OCI-LY7 (cell line): ENCODE measurements around the gene FRAT1. TPM values are rescaled to one million over a fixed set of nuclear protein-coding genes. Genes with fewer than 3 reads are reported as not detected.

ENCODE experiments used
- BruUV-seq: library from RNA; stranded (reverse); fragments of 400-500 nt; replicated peaks from 2 replicates; lab custom pipeline; 2021; lab: Mats Ljungman, UMichigan
- CTCF ChIA-PET: fragments of 300-600 bp; sonication (Branson Sonifier 250); formaldehyde crosslinking; loops from one replicate; lab custom pipeline; 2022; ENCODE audit warnings: antibody characterized with exemption; ENCODE audit not compliant: unreplicated experiment; lab: Charles Lee
- POLR2A ChIA-PET: fragments of 300-600 bp; sonication (Branson Sonifier 250); formaldehyde crosslinking; loops from one replicate; lab custom pipeline; 2022; ENCODE audit warnings: antibody characterized with exemption; lab: Charles Lee
- DNase-seq: peaks from one replicate; pipeline ENCODE4 v3.0.0-alpha.2; 2015; ENCODE audit warnings: low spot score
- H2AFZ ChIP-seq: fragments of 200-600 bp; sonication (generic), shearing (Covaris generic); 2 replicates; pipeline ENCODE4 v1.6.1; 2014; ENCODE audit warnings: mild to moderate bottlenecking, antibody characterized with exemption, low read length, moderate library complexity
- H3K27ac ChIP-seq: fragments of 200-600 bp; sonication (generic); 2 replicates; pipeline ENCODE4 v1.5.1; 2014; ENCODE audit warnings: mixed run types, low read depth, mild to moderate bottlenecking, moderate library complexity, low read length, inconsistent platforms; ENCODE audit not compliant: poor library complexity, severe bottlenecking
- H3K36me3 ChIP-seq: fragments of 200-600 bp; sonication (generic); 2 replicates; pipeline ENCODE4 v1.6.1; 2014; ENCODE audit warnings: mild to moderate bottlenecking, antibody characterized with exemption, low read length, moderate library complexity, mixed read lengths; ENCODE audit not compliant: insufficient read depth
- H3K4me1 ChIP-seq: fragments of 200-600 bp; sonication (generic); 2 replicates; pipeline ENCODE4 v1.5.1; 2014; ENCODE audit warnings: mild to moderate bottlenecking, low read length; ENCODE audit not compliant: insufficient read depth, poor library complexity, severe bottlenecking
- H3K4me2 ChIP-seq: fragments of 200-600 bp; sonication (generic); 2 replicates; pipeline ENCODE4 v1.6.1; 2014; ENCODE audit warnings: mild to moderate bottlenecking, low read length
- H3K4me3 ChIP-seq: fragments of 200-600 bp; sonication (generic); 2 replicates; pipeline ENCODE4 v1.5.1; 2014; ENCODE audit warnings: mild to moderate bottlenecking, low read depth, low read length; ENCODE audit not compliant: poor library complexity, severe bottlenecking
- H3K79me2 ChIP-seq: fragments of 200-600 bp; sonication (generic); 2 replicates; pipeline ENCODE4 v1.6.1; 2016; ENCODE audit warnings: low read depth, mild to moderate bottlenecking, low read length, moderate library complexity, mixed read lengths; ENCODE audit not compliant: insufficient read depth
- H3K9me2 ChIP-seq: fragments of 200-600 bp; sonication (generic); 2 replicates; pipeline ENCODE4 v1.6.1; 2016; ENCODE audit warnings: mild to moderate bottlenecking, low read length, mixed read lengths; ENCODE audit not compliant: insufficient read depth
- H3K9me3 ChIP-seq: fragments of 200-600 bp; sonication (generic); 2 replicates; pipeline ENCODE4 v1.6.1; 2014; ENCODE audit warnings: mild to moderate bottlenecking, mixed run types, low read length, mixed read lengths
- H4K20me1 ChIP-seq: fragments of 200-600 bp; sonication (generic); 2 replicates; pipeline ENCODE4 v1.6.1; 2014; ENCODE audit warnings: mild to moderate bottlenecking, antibody characterized with exemption, low read length, moderate library complexity, mixed read lengths; ENCODE audit not compliant: insufficient read depth
- EZH2phosphoT487 ChIP-seq: fragments of 200-600 bp; sonication (generic); IDR thresholded peaks from 2 replicates; pipeline ENCODE4 v1.6.1; 2018; ENCODE audit warnings: low read depth, borderline replicate concordance, mild to moderate bottlenecking, mixed run types, antibody characterized with exemption, low read length, moderate library complexity, mixed read lengths
- intact Hi-C: fragments of 100-400 bp; cut with micrococcal nuclease; formaldehyde crosslinking; loops from one replicate; pipeline ENCODE4 v1.10.0; 2022; ENCODE audit not compliant: unreplicated experiment
- total RNA-seq, 2 experiments: library from RNA; depleted of rRNA in 1 of 2; stranded (reverse); fragments of >200 nt in 1 of 2; shearing (Covaris generic) in 1 of 2; gene quantifications; 2 replicates each; pipeline ENCODE4 v1.2.3, GENCODE V29; 2014 to 2022
- TF ChIP-seq, protein P1 (sequence below): fragments of 200-600 bp; sonication (generic); conservative IDR thresholded peaks from 2 replicates; pipeline ENCODE4 v1.5.1; 2014; ENCODE audit warnings: mild to moderate bottlenecking, antibody characterized with exemption, low read length, moderate library complexity, mixed read lengths

FRAT1 gene
- total RNA-seq, 2 experiments from 2014 or later, result 7.0 to 12.2 TPM

DNA sequence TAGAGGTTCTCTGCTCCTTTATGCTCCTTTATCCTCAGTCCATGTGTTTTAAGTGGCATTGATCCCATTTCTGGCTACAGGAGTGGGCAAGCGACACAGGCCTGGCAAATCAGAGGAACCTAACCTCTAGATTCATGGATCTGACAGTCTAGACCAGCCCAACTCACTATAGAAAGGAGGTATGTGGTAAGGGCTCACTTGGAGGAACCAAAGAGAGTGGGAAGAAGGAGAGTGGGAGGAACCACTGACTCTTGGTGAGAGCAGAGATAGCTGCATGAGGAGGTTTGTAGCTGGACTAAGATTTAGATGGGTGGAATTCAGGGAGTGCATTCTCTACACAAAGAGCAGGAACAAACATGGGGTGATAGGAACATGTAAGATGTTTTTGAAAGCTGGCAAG lies 11.6 kb upstream of the FRAT1 start:
- Histone ChIP-seq H3K4me1 (no peaks in the 10 kb centered on the region), H3K4me2 (no peak overlapping the region), H3K9me2 (no peaks in the 10 kb centered on the region), H3K4me3 (no peak overlapping the region), H3K36me3 (no peaks in the 10 kb centered on the region), H3K27ac (no peak overlapping the region), H3K9me3 (no peaks in the 10 kb centered on the region), H4K20me1 (no peaks in the 10 kb centered on the region), H3K79me2 (no peaks in the 10 kb centered on the region), H2AFZ (no peak overlapping the region)
- ChIA-PET POLR2A (interaction anchor here (1.1 to 1.4 kb wide), 2 partner anchors 9 to 41 kb away, joined by 3 to 4 read pairs; no protein-coding TSS in a partner anchor), CTCF (no interaction called here)
- no peak for TF ChIP-seq EZH2phosphoT487
- TF ChIP-seq, protein P1, sequence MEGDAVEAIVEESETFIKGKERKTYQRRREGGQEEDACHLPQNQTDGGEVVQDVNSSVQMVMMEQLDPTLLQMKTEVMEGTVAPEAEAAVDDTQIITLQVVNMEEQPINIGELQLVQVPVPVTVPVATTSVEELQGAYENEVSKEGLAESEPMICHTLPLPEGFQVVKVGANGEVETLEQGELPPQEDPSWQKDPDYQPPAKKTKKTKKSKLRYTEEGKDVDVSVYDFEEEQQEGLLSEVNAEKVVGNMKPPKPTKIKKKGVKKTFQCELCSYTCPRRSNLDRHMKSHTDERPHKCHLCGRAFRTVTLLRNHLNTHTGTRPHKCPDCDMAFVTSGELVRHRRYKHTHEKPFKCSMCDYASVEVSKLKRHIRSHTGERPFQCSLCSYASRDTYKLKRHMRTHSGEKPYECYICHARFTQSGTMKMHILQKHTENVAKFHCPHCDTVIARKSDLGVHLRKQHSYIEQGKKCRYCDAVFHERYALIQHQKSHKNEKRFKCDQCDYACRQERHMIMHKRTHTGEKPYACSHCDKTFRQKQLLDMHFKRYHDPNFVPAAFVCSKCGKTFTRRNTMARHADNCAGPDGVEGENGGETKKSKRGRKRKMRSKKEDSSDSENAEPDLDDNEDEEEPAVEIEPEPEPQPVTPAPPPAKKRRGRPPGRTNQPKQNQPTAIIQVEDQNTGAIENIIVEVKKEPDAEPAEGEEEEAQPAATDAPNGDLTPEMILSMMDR, result no peak
- intact Hi-C loops, result no loop called here
- BruUV-seq, result no TSS peak
- DNase-seq, result no peak

DNA sequence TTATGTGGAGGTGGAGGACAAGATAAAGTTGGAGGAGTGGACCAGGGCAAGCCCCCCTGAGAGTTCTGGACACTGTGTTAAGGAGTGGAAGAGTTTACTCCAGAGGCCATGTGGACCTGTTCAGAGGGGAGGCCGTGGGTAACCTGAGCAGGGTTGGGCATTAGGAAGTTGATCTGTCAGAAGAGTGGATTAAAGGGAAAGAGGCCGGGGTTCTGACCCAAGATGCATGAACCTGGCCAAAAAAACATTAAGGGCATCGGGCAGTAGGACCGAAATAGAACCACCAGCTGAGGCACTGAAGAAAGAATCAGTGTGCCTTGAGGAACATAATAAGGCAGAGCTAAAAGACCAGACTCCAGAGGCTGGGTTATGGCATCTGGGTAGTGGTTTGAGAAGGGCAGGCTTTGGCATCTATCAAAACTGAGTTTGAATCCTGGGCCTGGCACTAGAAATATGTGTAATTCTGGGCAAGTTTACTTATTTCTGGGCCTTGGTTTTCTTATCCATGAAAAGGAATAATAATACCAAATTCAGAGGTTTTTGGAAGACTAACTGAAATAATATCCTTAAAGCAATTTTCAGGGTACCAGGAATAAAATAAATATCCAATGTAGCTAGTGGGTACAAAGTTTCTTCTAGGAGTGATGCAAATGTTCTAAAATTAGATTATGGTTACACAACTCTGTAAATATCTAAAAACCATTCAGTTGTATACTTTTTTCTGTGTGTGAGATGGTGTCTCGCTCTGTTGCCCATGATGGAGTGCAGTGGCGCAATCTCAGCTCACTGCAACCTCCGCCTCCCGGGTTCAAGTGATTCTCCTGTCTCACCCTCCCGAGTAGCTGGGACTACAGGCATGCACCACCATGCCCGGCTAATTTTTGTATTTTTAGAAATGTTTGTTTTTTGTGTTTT lies 10.9 kb upstream of the FRAT1 start:
- Histone ChIP-seq H4K20me1 (no peaks in the 10 kb centered on the region), H3K9me2 (no peaks in the 10 kb centered on the region), H2AFZ (no peak overlapping the region), H3K79me2 (no peaks in the 10 kb centered on the region), H3K36me3 (no peaks in the 10 kb centered on the region), H3K4me1 (no peaks in the 10 kb centered on the region), H3K4me2 (no peak overlapping the region), H3K9me3 (no peaks in the 10 kb centered on the region), H3K27ac (no peak overlapping the region), H3K4me3 (no peak overlapping the region)
- ChIA-PET CTCF (no interaction called here), POLR2A (interaction anchor here (1.1 kb wide), 1 partner anchor 42 kb away, joined by 3 read pairs; no protein-coding TSS in a partner anchor)
- no peak for DNase-seq
- no TSS peak for BruUV-seq
- intact Hi-C loops, result no loop called here
- TF ChIP-seq, protein P1, result no peak
- no peak for TF ChIP-seq EZH2phosphoT487

DNA sequence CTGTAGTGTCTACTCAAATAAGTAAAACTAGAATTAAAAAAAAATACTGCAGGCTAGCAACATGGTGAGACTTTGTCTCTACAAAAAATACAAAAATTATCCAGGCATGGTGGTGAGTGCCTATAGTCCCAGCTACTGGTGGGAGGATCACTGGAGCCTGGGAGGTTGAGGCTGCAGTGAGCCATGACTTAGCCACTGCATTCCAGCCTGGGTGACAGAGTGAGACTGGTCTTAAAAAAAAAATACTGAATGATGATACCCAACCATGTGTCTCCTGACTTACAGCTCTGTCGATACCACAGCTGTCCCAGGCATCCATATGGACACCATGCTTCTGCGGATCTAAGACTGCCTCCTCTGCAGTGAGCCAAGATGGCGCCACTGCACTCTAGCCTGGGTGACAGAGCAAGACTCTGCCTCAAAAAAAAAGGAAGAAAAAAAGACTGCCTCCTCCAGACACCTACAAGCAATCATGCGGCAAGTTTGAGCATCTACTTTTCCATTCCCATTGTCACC lies 7.9 kb upstream of the FRAT1 start:
- no peaks in the 10 kb centered on the region for H3K9me2 ChIP-seq
- no peaks in the 10 kb centered on the region for H3K36me3 ChIP-seq
- H3K79me2 ChIP-seq, result no peaks in the 10 kb centered on the region
- H3K9me3 ChIP-seq, result no peaks in the 10 kb centered on the region
- H3K4me1 ChIP-seq, result no peaks in the 10 kb centered on the region
- no peak overlapping the region for H2AFZ ChIP-seq
- ChIA-PET CTCF (no interaction called here), POLR2A (no interaction called here)
- no peak overlapping the region for H3K4me2 ChIP-seq
- intact Hi-C loops, result no loop called here
- H3K27ac ChIP-seq, result no peak overlapping the region
- no peak overlapping the region for H3K4me3 ChIP-seq
- BruUV-seq, result no TSS peak
- H4K20me1 ChIP-seq, result no peaks in the 10 kb centered on the region
- no peak for DNase-seq
- TF ChIP-seq, protein P1, result no peak
- TF ChIP-seq EZH2phosphoT487, result no peak
